NCI-H146 treated with DMSO at 0.1 percent for 48 hours (cell line): Measurements from ENCODE around the gene MMP8.
"Not testable (repeated sequence)": the region's sequence is repeated elsewhere in the genome, so short reads cannot be mapped to it uniquely, and the experiment has no call there.

Experiments
- DNase-seq: peaks from one replicate; lab custom pipeline; 2025; ENCODE audit not compliant: unreplicated experiment; lab: John Stamatoyannopoulos, UW

MMP8 gene, protein sequence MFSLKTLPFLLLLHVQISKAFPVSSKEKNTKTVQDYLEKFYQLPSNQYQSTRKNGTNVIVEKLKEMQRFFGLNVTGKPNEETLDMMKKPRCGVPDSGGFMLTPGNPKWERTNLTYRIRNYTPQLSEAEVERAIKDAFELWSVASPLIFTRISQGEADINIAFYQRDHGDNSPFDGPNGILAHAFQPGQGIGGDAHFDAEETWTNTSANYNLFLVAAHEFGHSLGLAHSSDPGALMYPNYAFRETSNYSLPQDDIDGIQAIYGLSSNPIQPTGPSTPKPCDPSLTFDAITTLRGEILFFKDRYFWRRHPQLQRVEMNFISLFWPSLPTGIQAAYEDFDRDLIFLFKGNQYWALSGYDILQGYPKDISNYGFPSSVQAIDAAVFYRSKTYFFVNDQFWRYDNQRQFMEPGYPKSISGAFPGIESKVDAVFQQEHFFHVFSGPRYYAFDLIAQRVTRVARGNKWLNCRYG

DNA sequence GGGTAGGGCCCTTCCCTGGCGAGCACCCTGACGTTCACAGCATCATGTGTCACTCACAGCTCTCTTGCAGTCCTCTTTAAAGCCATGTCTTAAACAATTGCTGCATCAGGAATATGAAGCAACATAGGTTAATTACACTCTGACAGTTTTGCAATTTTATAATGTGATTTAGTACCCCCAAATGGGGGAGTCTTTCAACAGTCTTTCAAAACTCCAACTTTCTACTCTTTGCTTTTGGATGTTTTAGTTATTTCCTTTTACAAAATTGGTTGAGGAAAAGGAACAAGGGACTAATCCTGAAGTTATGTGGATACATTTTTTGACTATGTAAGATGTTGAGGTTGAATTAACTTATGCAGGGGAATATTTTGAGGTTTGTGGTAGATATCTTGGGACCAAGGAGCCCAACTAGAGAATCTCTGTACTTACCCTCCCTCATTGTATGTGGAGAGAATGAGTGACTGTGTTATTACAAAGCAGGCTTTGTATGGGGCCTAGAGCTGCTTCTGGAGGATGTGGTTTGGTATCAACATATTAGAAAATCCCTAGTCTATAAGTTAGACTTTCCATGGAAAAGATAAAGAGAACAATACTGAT lies at the start of gene MMP8:
MMP8 (minus strand) TSS at position 51 of the 597 bp plus-strand sequence. CDS start 99 bp downstream, outside the sequence.
- DNase-seq, result no peak

GRCh38 chr11:102773386-102773785 lies 48.6 kb upstream of the MMP8 start:
- no peak for DNase-seq

DNA sequence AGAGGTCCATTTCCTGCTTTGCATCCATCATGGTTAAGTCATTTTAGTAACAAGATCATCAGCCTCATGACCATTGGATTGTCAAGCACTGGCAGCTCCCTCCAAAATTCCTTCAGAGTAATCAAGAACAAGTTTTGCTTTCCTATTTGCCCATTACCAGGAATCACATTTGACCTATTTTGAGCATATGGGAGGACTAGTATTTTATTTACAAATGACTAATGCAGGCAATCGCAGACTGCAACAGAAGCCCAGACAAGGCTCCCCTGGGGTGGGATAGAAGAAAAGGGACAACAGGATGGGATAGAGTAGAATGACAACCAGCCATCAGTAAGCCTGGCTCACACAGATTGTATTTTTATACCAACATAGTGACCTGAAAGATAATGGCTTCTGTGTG lies 46.6 kb upstream of the MMP8 start:
- DNase-seq, result no peak

DNA sequence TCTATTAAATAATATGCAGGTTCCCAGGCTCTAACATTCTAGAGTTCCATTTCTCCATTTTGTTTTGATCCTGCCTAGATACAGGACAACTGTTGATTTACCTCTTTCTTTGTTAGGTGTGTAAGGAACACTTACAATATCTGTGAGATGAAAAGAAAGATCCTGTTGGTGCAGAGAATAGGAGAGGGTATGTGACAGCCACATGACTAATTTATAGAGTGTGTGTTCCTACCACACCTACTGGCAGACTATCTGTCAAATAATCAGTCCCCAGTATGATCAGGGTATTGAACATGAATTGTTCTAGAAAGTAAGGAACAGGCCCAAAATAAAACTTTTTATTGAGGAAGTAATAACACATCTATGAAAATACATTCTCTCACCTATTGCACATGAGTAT lies 45.4 kb upstream of the MMP8 start:
- no peak for DNase-seq

GRCh38 chr11:102767800-102768199 lies 43.0 kb upstream of the MMP8 start:
- DNase-seq, result no peak

DNA sequence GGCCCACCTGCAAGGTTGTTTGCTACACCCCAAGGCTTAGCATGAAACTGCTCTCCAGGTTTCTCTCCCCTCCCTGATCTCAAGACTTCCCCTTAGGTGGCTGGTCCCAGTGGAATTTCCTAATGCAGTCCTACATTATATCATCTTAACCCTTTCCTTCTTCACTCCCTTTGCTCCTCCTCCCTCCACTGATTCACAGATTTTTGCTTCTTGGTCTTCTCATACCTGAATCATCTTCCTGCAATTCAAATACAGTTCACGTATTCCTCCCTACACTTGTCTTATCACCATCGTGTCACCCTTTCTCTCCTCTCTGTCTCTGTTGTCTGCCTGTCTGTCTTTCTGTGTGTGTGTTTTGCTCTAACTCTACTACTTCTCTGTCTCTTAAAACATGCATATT lies 38.7 kb upstream of the MMP8 start:
- DNase-seq, result no peak

DNA sequence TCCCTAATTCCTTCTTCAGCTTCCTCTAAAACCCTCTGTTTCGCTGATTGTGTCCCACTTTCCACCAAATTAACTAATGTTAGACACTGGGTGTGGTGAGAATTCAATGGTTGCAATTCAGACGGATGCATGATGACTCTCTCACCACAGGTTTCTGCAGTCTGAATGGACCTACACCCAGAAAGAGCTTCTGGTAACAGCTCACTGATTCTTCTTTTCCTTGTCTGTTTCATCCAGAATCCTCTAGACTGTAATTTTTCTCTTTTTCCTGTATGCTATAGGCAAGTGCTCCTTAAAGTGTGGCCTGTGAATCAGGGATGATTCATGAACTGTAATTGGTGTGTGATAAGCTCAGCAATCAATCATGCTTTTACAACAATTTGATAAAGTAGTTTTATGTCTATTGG lies 37.6 kb upstream of the MMP8 start:
- DNase-seq, result no peak

DNA sequence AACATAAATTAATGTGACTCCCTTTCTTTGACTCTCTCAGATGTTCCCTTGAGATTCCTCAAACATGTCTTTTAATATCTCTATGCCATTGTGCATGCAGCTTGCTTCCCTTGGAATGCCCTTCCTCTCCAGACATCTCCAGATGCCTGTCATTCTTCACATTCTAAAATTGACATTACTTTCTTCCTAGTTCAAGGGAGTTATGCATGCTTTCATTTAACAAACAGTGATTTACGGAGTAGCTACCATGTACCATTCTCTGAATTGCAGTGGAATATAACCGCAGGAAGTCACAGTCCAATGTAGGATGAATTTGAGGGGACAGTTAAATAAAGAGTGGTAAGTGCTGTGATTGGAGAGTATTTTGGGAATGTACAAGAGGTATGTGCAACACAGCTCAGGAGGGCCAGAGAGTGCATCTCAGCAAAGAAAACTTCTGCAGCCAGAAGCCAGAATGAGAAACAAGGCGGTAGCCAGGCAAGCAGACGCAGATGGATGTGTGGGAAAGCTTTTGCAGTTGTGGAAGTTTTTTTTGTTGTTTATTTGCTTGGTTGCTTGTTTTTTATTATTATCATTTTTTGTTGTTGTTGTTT lies 37.0 kb upstream of the MMP8 start:
- no peak for DNase-seq

- no peak for DNase-seq
These were observed 35.7 kb upstream of the MMP8 start for GRCh38 chr11:102760344-102761035.

DNA sequence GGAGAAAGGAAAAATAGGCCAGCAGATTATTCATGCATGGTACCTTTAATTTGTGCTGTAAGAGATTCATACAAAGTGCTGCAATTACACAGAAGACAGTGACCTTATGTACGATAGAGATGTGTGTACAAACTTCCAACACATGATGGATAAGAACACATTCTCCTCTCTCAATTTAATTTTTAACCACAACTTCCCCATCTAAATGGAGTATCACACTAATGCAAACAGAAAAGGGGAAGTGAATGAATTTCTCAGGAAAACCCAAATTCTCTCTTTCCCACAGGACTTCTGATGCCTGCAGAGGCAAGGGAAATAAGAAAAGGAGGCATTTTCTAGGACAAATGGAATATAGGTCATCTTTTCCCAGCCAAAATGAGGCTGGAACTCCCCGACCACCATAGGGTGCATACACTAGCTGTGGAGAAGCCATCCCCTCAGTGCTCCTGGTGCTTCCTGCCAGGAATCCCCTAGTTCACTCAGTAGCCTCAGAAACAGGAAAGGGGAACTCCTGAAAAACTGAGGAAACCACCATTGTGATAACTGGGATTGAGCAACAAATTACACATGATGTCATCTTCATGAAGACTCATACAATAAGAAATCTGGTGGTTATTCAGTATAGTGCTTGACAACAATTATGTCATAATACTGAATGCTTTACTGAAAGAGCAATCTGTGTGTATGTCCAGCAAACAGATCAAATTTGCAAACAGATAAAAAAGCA lies 33.2 kb upstream of the MMP8 start:
- DNase-seq, result no peak

DNA sequence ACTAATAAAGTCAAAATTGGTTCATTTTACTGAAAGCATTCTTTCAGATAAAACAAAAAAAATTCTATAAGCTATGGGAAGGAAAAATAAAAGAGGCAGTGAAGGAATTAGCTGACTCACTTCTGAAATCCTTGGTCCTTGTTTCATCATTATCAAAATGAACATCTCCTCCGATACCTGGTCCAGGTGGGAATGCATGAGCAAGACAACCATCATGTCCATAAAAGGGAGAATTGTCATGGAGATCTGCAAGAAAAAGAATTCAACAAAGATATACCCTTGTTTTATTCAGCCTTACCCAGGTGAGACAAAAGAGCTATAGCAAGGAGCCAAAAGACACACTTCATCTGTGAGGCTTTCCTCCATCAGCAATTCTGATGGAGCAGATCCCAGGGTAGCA lies 28.5 kb upstream of the MMP8 start:
- DNase-seq, result no peak

DNA sequence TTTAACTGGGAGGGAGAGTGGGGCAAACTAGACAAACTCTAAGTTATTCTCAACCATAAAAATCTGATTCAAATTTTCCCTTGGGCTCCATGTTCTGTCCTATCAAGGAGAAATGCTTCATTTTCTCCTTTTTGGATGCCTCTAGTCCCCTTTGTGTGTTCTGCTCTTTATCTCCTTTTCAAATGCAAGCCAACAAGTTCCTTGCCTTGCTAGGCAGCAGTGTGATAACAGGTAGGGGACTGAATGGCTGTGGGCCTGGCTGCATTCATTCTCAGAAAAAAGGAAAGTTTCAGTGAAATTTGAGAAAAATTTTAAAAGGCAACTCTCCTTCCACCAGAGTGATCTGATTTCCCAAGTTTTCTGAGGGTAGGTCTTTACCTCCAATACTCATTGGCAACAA lies 26.9 kb upstream of the MMP8 start:
- DNase-seq, result no peak

GRCh38 chr11:102749101-102749722 lies 24.5 kb upstream of the MMP8 start:
- DNase-seq, result no peak

GRCh38 chr11:102746746-102747578 lies 22.2 kb upstream of the MMP8 start:
- not testable (repeated sequence) for DNase-seq

- no peak for DNase-seq
These were observed 9.9 kb upstream of the MMP8 start for GRCh38 chr11:102734650-102735049.

DNA sequence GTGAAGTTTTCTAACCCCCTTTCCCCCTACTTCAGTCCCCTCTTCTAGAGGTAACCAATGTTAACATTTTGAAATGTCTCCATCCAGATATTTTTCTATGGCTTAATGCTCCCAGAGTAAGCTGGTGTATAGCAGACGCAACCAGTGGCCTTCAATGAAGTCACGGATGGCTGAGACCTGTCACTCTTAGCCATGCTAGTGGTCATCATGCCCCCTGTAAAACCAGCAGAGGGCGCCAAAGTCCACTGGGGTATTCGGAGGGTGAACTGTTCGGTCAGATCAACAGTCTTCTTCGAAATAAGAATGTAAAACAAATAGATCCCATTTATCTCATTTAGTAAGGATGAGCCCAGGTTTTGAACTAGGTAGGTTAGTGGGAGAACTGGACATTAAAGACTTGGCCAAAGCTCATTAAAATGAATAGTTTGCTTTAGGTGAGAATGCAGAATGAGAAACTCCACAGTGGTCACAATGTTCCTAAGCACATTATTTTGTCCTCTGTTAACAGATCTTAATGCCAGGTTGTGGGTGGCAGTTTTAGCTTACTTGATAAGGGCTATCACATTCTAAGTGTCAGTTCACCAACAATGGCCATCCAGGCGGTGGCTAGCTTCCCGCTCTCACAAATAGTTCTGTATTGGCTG lies 8.6 kb upstream of the MMP8 start:
- no peak for DNase-seq

DNA sequence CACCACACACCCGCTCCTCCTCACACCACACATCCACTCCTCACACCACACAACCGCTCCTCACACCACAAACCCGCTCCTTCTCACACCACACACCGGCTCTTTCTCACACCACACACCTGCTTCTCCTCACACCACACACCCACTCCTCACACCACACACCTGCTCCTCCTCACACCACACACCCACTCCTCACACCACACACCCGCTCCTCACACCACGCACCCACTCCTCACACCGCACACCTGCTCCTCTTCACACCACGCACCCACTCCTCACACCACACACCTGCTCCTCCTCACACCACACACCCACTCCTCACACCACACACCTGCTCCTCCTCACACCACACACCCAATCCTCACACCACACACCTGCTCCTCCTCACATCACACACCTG lies 6.2 kb upstream of the MMP8 start:
- DNase-seq, result not testable (repeated sequence)

DNA sequence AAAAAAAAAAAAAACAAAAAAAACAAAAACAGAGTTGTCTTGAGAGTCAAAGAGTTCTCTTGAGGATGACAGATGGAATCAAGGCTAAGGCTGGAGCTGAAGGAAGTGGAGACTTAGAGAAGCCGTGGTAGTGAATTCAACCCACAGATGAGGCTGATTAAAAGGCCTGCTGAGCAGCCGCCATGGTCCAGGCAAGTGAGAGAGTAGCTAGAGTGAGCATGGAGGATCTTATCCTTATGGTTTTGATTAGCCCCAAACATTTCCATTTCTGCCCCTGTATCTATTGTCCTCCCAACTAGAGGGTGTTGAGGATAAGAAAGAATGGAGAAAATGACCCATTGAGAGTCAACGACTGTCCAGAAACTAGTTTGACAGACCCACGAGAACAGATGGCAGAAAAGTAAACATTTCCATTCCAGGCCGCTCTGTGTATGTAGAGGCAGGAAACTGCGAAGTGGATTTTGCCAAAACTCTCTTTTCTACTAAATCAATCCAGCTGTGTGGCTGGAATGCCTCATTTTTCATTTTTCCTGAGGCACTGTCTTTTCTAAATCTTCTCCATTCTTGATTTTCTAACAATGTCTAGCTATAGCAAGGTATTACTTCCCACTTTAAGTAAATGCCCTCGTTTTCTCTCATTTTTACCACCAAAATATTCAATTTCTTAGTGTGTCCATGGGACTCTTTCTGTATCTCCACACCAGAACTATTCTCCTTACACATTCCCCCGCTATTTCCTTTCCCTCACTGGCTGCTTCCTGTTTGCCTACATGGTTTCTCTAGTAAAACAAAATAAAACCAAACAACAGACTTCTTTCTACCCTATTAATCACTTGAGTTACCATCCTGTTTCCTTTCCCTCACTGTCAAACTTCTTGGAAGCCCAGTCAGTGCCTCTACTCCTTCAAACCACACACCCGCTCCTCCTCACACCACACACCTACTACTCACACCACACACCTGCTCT lies 5.4 kb upstream of the MMP8 start:
- no peak for DNase-seq
